GM12878 (cell line): ENCODE data around the gene ZBED1. TPM values are rescaled to one million over a fixed set of nuclear protein-coding genes. Genes with fewer than 3 reads are reported as not detected.

Experiments used
- ATAC-seq: fragments of 200-7000 bp; cut with Tn5 transposase; 3 replicates; pipeline ENCODE4 v1.9.1; 2020; ENCODE audit warnings: mild to moderate bottlenecking, moderate library complexity
- BruUV-seq: library from RNA; stranded (reverse); fragments of 400-500 nt; replicated peaks from 2 replicates; lab custom pipeline; 2021; lab: Mats Ljungman, UMichigan
- CTCF ChIA-PET: fragments of 300-600 bp; sonication (Branson Sonifier 250); formaldehyde crosslinking; extraction: SDS; loops from one replicate; lab custom pipeline; 2021; ENCODE audit warnings: inconsistent platforms; lab: Yijun Ruan, JAX
- POLR2A ChIA-PET: fragments of 350-600 bp; formaldehyde crosslinking; extraction: SDS; loops from one replicate; lab custom pipeline; 2021; ENCODE audit warnings: inconsistent platforms; lab: Charles Lee
- RAD21 ChIA-PET: fragments of 300-600 bp; sonication (Branson Sonifier 250); formaldehyde crosslinking; loops from one replicate; lab custom pipeline; 2023; ENCODE audit warnings: antibody characterized with exemption; ENCODE audit not compliant: unreplicated experiment; lab: Charles Lee
- SMC1A ChIA-PET: fragments of 300-600 bp; sonication (Branson Sonifier 250); formaldehyde crosslinking; loops from one replicate; lab custom pipeline; 2023; ENCODE audit not compliant: unreplicated experiment, uncharacterized antibody; lab: Charles Lee
- DNase-seq: peaks from one replicate; pipeline ENCODE4 v3.0.0-alpha.2; 2011; ENCODE audit warnings: low read depth, low spot score
- FAIRE-seq: peaks from 3 replicates; lab custom pipeline; 2011; peaks lifted over from hg19 to GRCh38; lab: Jason Lieb, UNC
- H2AFZ ChIP-seq: 2 replicates; pipeline ENCODE4 v1.6.0; 2011; ENCODE audit warnings: low read depth, low read length, control low read depth; ENCODE audit not compliant: control insufficient read depth
- H3K27ac ChIP-seq: 2 replicates; pipeline ENCODE4 v1.5.1; 2011; ENCODE audit warnings: control low read depth; ENCODE audit not compliant: control insufficient read depth, insufficient read depth
- H3K27me3 ChIP-seq, 2 experiments: replicated peaks in 1 of 2; 2 replicates each; pipeline versions ENCODE4 v1.6.0 to v1.6.1; 2011; ENCODE audit warnings: low read length in 1 of 2; ENCODE audit not compliant: control insufficient read depth in 2 of 2, insufficient read depth in 2 of 2
- H3K36me3 ChIP-seq, 2 experiments: 2 replicates each; pipeline ENCODE4 v1.5.1; 2011; ENCODE audit warnings: low read length in 1 of 2; ENCODE audit not compliant: control insufficient read depth in 2 of 2, insufficient read depth in 2 of 2
- H3K4me1 ChIP-seq: 2 replicates; pipeline ENCODE4 v1.6.1; 2011; ENCODE audit warnings: mild to moderate bottlenecking, low read length, moderate library complexity, mixed read lengths; ENCODE audit not compliant: control insufficient read depth, insufficient read depth
- H3K4me2 ChIP-seq: 2 replicates; pipeline ENCODE4 v1.6.0; 2011; ENCODE audit warnings: control low read depth; ENCODE audit not compliant: control insufficient read depth, insufficient read depth
- H3K4me3 ChIP-seq: fragments of 200-600 bp; sonication (generic); 2 replicates; pipeline ENCODE4 v1.5.1; 2016
- H3K79me2 ChIP-seq: 2 replicates; pipeline ENCODE4 v1.6.0; 2011; ENCODE audit warnings: low read length; ENCODE audit not compliant: control insufficient read depth, insufficient read depth
- H3K9ac ChIP-seq: 2 replicates; pipeline ENCODE4 v1.8.0; 2011; ENCODE audit warnings: low read length, control low read depth, mixed read lengths; ENCODE audit not compliant: control insufficient read depth, insufficient read depth
- H3K9me3 ChIP-seq: replicated peaks from 3 replicates; pipeline ENCODE4 v1.5.1; 2011; ENCODE audit warnings: mild to moderate bottlenecking, low read length; ENCODE audit not compliant: control insufficient read depth, insufficient read depth
- H4K20me1 ChIP-seq: 2 replicates; pipeline ENCODE4 v1.6.0; 2011; ENCODE audit not compliant: control insufficient read depth, insufficient read depth
- ATF7 ChIP-seq: fragments of 450-650 bp; IDR thresholded peaks from 2 replicates; pipeline ENCODE4 v1.6.1; 2016; ENCODE audit warnings: low read depth, mild to moderate bottlenecking
- ESRRA ChIP-seq: IDR thresholded peaks from 2 replicates; pipeline ENCODE4 v1.6.1; 2012; ENCODE audit warnings: mild to moderate bottlenecking, low read length, improper control_type of control experiment
- TARDBP ChIP-seq: IDR thresholded peaks from 2 replicates; pipeline ENCODE4 v1.6.1; 2016; ENCODE audit warnings: borderline replicate concordance
- WGBS: methylation state at CpG from one replicate; pipeline ENCODE4 v1.1.6; 2016; ENCODE audit warnings: low lambda C conversion rate; ENCODE audit not compliant: insufficient replicate concordance, insufficient coverage; ENCODE audit errors: missing lambda C conversion rate; 5-methylcytosine and 5-hydroxymethylcytosine counted together
- in situ Hi-C: fragments of 300-500 bp; cut with MboI; formaldehyde crosslinking; loops from 9 replicates; pipeline ENCODE4 v1.14.3; 2018; ENCODE audit warnings: mixed read lengths
- intact Hi-C: fragments of 100-400 bp; cut with micrococcal nuclease; formaldehyde crosslinking; loops from one replicate; pipeline ENCODE4 v1.14.2; 2022; ENCODE audit not compliant: unreplicated experiment
- polyA plus RNA-seq, 11 experiments: library from polyadenylated mRNA; depleted of rRNA in 4 of 11; unstranded in 6 of 11; stranded (reverse) in 5 of 11; fragments of >200 nt; fragmentation: Nextera tagmentation in 4 of 11; fragmentation: Illumina TruSeq in 1 of 11; extraction: Ambion mirVana in 4 of 11; extraction: Trizol in 1 of 11; gene quantifications; 1 replicate in 1 of 11; 2 replicates in 10 of 11; pipeline versions ENCODE4 v1.2.1 to v1.2.3, GENCODE V29; 2011 to 2016; ENCODE audit warnings: inconsistent platforms in 2 of 11, missing spikeins in 2 of 11, low read depth in 1 of 11
- total RNA-seq, 4 experiments: library from RNA; depleted of rRNA in 3 of 4; stranded (reverse); fragments of >200 nt in 3 of 4; fragmentation: Illumina TruSeq in 1 of 4; extraction: Trizol in 1 of 4; gene quantifications; 2 replicates each; pipeline versions ENCODE4 v1.2.1 to v1.2.3, GENCODE V29; 2013 to 2021
- TF ChIP-seq, protein P1 (sequence below): fragments of 150-350 bp; IDR thresholded peaks from 2 replicates; pipeline ENCODE4 v1.6.1; 2016; ENCODE audit warnings: low read depth, low read length

Gene ZBED1
- total and polyA plus RNA-seq, 10 of the 15 experiments (the other 5 are each of a cell fraction or from before 2014, with no cell fraction given): 1.9 to 75.5 (median 40.5) TPM

DNA sequence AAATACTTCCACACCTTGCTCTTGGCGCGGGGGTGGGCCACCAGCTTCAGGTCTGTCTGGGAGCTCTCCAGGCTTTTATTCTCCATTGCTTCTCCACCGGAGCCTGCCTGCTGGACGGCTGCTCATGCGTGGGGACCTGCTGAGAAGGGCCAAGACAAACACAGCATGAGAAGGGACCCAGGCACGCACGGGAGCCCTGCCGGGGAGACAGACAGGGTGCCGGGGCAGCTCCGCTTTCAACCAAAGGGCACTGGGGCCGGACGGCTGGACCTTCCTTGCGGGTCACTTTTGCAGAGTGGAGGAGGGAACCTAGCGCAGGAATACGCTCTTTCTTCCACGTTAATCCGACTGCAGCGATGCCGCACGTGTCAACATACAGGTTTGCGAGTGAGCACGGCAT is 10.1 kb downstream of the ZBED1 start (continued):
- TF ChIP-seq ESRRA (no peak), ATF7 (no peak), TARDBP (no peak)

DNA sequence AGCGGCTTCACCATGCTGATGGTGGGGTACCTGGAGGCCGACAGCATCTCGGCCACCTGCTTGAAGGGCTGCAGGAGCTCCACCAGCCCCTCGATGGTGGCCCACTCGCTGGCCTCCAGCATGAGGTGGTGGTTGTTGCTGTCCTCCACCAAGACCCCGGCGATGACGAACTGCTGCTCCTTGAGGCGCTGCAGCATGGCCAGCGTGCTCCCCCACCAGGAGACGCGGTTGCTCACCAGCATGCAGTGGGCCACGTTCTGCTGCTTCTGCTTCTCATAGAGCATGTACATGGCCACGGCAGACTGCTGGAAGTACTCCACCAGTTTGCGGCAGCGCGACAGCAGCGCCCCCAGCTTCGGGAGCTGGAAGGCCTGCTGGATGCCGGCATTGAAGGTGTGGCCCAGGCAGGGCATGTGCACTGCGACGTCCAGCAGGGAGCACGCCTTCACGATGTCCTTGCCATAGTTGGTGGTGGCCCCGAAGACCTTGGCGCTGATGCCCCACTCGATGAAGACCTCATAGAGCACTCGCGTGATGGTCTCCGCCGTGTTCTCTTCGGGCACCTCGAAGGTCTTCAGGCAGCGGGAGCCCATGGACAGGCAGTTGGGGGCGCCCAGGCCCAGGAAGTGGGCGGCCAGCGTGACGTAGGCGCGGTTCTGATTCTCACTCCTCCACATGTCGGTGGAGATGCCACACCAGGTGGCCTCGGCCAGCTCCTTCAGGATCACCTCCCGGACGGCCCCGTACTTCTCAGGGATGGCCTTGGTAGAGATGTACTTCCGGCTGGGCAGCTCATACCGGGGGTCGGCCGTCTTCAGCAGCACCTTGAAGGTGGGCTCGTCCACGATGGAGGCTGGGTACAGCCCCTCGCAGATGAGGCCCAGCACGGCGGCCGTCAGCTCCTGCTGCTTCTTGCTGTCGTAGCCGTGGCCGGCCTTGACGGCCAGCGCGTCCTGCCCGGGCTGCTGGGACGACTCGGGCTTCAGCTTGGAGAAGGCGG is 11.0 kb downstream of the ZBED1 start:
- Histone ChIP-seq H3K36me3 (peaks cover 9 to 30% of the 10 kb centered on the region in 2 experiments; a peak in 3 of 4 replicates), H3K4me2 (no peak overlapping the region), H2AFZ (no peak overlapping the region), H3K9ac (no peak overlapping the region), H3K27me3 (no peaks in the 10 kb centered on the region), H3K4me3 (no peak overlapping the region), H3K9me3 (no peaks in the 10 kb centered on the region; the same call in 2 of the 3 replicates), H3K79me2 (peaks cover 9% of the 10 kb centered on the region), H3K27ac (no peak overlapping the region), H4K20me1 (no peaks in the 10 kb centered on the region), H3K4me1 (no peaks in the 10 kb centered on the region)
- ATAC-seq: no peak
- WGBS: 99% methylated on average over 65 of the region's 65 CpGs
- ChIA-PET RAD21 (no interaction called here), CTCF (no interaction called here), SMC1A (no interaction called here), POLR2A (no interaction called here)
- TF ChIP-seq, protein P1, sequence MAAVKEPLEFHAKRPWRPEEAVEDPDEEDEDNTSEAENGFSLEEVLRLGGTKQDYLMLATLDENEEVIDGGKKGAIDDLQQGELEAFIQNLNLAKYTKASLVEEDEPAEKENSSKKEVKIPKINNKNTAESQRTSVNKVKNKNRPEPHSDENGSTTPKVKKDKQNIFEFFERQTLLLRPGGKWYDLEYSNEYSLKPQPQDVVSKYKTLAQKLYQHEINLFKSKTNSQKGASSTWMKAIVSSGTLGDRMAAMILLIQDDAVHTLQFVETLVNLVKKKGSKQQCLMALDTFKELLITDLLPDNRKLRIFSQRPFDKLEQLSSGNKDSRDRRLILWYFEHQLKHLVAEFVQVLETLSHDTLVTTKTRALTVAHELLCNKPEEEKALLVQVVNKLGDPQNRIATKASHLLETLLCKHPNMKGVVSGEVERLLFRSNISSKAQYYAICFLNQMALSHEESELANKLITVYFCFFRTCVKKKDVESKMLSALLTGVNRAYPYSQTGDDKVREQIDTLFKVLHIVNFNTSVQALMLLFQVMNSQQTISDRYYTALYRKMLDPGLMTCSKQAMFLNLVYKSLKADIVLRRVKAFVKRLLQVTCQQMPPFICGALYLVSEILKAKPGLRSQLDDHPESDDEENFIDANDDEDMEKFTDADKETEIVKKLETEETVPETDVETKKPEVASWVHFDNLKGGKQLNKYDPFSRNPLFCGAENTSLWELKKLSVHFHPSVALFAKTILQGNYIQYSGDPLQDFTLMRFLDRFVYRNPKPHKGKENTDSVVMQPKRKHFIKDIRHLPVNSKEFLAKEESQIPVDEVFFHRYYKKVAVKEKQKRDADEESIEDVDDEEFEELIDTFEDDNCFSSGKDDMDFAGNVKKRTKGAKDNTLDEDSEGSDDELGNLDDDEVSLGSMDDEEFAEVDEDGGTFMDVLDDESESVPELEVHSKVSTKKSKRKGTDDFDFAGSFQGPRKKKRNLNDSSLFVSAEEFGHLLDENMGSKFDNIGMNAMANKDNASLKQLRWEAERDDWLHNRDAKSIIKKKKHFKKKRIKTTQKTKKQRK: no peak
- FAIRE-seq: no peak
- intact Hi-C loops: no loop called here
- no peak for DNase-seq
- in situ Hi-C loops: no loop called here
- no TSS peak for BruUV-seq
